ENCODE results near the gene AMOT.

AMOT gene

DNA sequence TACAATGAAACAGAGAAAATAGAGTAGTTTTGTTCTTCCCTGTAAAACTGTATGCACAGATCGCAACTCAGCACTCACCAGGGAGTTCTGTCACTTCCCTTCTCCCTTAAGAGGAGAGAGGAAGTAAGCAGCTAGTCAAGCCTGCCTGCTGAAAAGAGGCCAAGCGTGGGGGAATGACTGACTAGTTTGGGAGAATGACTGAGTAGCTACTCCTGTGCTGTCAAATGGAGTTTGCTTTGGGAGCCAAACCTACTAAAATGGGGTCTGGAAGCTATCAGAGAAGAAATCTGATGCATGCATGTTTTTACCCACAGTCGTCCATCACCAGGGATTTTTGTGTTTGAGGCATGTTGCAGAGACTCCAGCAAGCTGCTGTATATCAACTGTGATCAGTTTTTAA, 106.3 kb downstream of the AMOT start:
- H3K4me3 ChIP-seq (ENCODE audit: low read length), result no peak overlapping the region
- TF ChIP-seq, protein P1, sequence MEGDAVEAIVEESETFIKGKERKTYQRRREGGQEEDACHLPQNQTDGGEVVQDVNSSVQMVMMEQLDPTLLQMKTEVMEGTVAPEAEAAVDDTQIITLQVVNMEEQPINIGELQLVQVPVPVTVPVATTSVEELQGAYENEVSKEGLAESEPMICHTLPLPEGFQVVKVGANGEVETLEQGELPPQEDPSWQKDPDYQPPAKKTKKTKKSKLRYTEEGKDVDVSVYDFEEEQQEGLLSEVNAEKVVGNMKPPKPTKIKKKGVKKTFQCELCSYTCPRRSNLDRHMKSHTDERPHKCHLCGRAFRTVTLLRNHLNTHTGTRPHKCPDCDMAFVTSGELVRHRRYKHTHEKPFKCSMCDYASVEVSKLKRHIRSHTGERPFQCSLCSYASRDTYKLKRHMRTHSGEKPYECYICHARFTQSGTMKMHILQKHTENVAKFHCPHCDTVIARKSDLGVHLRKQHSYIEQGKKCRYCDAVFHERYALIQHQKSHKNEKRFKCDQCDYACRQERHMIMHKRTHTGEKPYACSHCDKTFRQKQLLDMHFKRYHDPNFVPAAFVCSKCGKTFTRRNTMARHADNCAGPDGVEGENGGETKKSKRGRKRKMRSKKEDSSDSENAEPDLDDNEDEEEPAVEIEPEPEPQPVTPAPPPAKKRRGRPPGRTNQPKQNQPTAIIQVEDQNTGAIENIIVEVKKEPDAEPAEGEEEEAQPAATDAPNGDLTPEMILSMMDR (IDR thresholded peaks at IDR 0.05; ENCODE audit: insufficient read depth, low read depth, low read length, missing control alignments), result no peak
- DNase-seq (ENCODE audit: low read depth), result no peak

DNA sequence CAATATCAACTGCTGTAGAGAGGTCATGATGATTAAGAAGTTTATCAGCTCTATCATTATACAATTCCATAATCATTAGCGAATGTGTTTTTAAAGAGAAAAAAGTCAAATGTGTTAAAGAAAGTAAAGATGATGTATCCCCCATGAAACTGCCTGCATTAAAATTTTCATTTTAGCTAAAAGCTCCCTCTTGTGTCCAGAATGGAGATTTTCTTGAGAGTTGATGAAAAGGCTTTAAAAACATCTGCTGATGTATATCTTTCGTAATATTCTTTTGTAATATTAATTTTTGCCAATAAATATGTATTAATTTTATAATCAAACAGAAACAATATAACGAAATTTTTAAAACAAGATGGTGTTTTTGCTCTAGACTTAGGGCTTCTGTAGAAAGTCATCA, 108.8 kb downstream of the AMOT start:
- TF ChIP-seq, protein P1 (IDR thresholded peaks at IDR 0.05; ENCODE audit: insufficient read depth, low read depth, low read length, missing control alignments), result no peak
- no peak for DNase-seq (ENCODE audit: low read depth)
- no peak overlapping the region for H3K4me3 ChIP-seq (ENCODE audit: low read length)
